Adrenal gland (tissue), 5 donors: Measurements from ENCODE around the gene NINL.

ENCODE experiments used
- CTCF ChIP-seq, 6 experiments: fragments of 450-650 bp in 4 of 6; fragments of 200-600 bp in 2 of 6; sonication (generic) in 1 of 6; IDR thresholded peaks; 1 replicate in 5 of 6; 2 replicates in 1 of 6; pipeline versions ENCODE4 v1.5.1 to v1.8.0; 2016 to 2021; ENCODE audit warnings: antibody characterized with exemption in 6 of 6, mild to moderate bottlenecking in 2 of 6, moderate library complexity in 1 of 6
- POLR2A ChIP-seq, 2 donors: fragments of 450-650 bp; IDR thresholded peaks; one replicate each; pipeline ENCODE4 v1.6.1; 2017; ENCODE audit warnings: antibody characterized with exemption in 2 of 2, mild to moderate bottlenecking in 2 of 2, moderate library complexity in 1 of 2
- donor health status: DM: no; HTN: no; CAD: no.

GRCh38 chr20:25478889-25479568 is 106.3 kb downstream of the NINL start:
- TF ChIP-seq CTCF (IDR thresholded peaks at IDR 0.05) (no peak), POLR2A (IDR thresholded peaks at IDR 0.05) (no peak)
